Hepatocyte (in vitro differentiated cells): ENCODE measurements around the gene CTBP2. TPM values are rescaled to one million over a fixed set of nuclear protein-coding genes. Genes with fewer than 3 reads are reported as not detected.

Source experiments
- DNase-seq: peaks from one replicate; pipeline ENCODE4 v3.0.0-alpha.2; 2016; ENCODE audit warnings: low spot score
- H2AFZ ChIP-seq: fragments of 200-600 bp; sonication (generic); 2 replicates; pipeline ENCODE4 v1.6.0; 2016; ENCODE audit warnings: antibody characterized with exemption, mild to moderate bottlenecking
- H3K27ac ChIP-seq: fragments of 200-600 bp; sonication (generic); 2 replicates; pipeline ENCODE4 v1.5.1; 2016; ENCODE audit warnings: mild to moderate bottlenecking
- H3K27me3 ChIP-seq: fragments of 200-600 bp; sonication (generic); 2 replicates; pipeline ENCODE4 v1.6.1; 2016
- H3K36me3 ChIP-seq: fragments of 200-600 bp; sonication (generic); replicated peaks from 2 replicates; pipeline ENCODE4 v1.5.1; 2016; ENCODE audit warnings: low read depth; ENCODE audit not compliant: insufficient read depth
- H3K4me1 ChIP-seq: fragments of 200-600 bp; sonication (generic); 2 replicates; pipeline ENCODE4 v1.5.1; 2016; ENCODE audit warnings: mild to moderate bottlenecking, moderate library complexity; ENCODE audit not compliant: insufficient read depth
- H3K4me2 ChIP-seq: fragments of 200-600 bp; sonication (generic); 2 replicates; pipeline ENCODE4 v1.6.0; 2016
- H3K4me3 ChIP-seq: fragments of 200-600 bp; sonication (generic); 2 replicates; pipeline ENCODE4 v1.5.1; 2016; ENCODE audit warnings: mild to moderate bottlenecking
- H3K79me2 ChIP-seq: fragments of 200-600 bp; sonication (generic); 2 replicates; pipeline ENCODE4 v1.6.0; 2017; ENCODE audit warnings: mild to moderate bottlenecking
- H3K9me2 ChIP-seq: fragments of 200-600 bp; sonication (generic); replicated peaks from 2 replicates; pipeline ENCODE4 v1.6.0; 2017; ENCODE audit warnings: mild to moderate bottlenecking; ENCODE audit not compliant: insufficient read depth
- H3K9me3 ChIP-seq: fragments of 200-600 bp; sonication (generic); 2 replicates; pipeline ENCODE4 v1.5.1; 2016; ENCODE audit warnings: low read depth, mild to moderate bottlenecking
- H4K20me1 ChIP-seq: fragments of 200-600 bp; sonication (generic); 2 replicates; pipeline ENCODE4 v1.6.0; 2016; ENCODE audit warnings: mild to moderate bottlenecking; ENCODE audit not compliant: insufficient read depth, poor library complexity, severe bottlenecking
- CTCF ChIP-seq: fragments of 200-600 bp; sonication (generic); IDR thresholded peaks from 2 replicates; pipeline ENCODE4 v1.5.1; 2016; ENCODE audit warnings: antibody characterized with exemption, mild to moderate bottlenecking; ENCODE audit not compliant: poor library complexity
- EZH2 ChIP-seq: fragments of 200-600 bp; sonication (generic); IDR thresholded peaks from 2 replicates; pipeline ENCODE4 v1.6.1; 2016; ENCODE audit warnings: antibody characterized with exemption, mild to moderate bottlenecking, borderline replicate concordance
- EZH2phosphoT487 ChIP-seq: fragments of 200-600 bp; sonication (generic); IDR thresholded peaks from one replicate; pipeline ENCODE4 v1.6.1; 2018; ENCODE audit warnings: antibody characterized with exemption, mild to moderate bottlenecking, low read depth, moderate library complexity; ENCODE audit not compliant: unreplicated experiment, severe bottlenecking
- WGBS: methylation state at CpG from one replicate; pipeline ENCODE4 v1.1.6; 2016; ENCODE audit warnings: low lambda C conversion rate; ENCODE audit errors: missing lambda C conversion rate; 5-methylcytosine and 5-hydroxymethylcytosine counted together
- polyA plus RNA-seq: library from polyadenylated mRNA; unstranded; fragments of >200 nt; fragmentation: Nextera tagmentation; extraction: Ambion mirVana; gene quantifications from 2 replicates; pipeline ENCODE4 v1.2.1, GENCODE V29; 2016
- total RNA-seq: library from RNA; depleted of rRNA; stranded (reverse); fragments of >200 nt; gene quantifications from 2 replicates; pipeline ENCODE4 v1.2.3, GENCODE V29; 2014

CTBP2 gene
- total and polyA plus RNA-seq, 2 experiments from 2014 or later = 61.3 to 81.0 TPM

GRCh38 chr10:124943301-124944092 is 216.9 kb downstream of the CTBP2 start:
- H3K27ac ChIP-seq = peak overlapping the region; percentile 12
- no peak for DNase-seq
- 84% methylated on average over 9 of the region's 9 CpGs for WGBS
- peaks cover 88% of the 10 kb centered on the region for H4K20me1 ChIP-seq
- H3K4me3 ChIP-seq = no peak overlapping the region
- H2AFZ ChIP-seq = no peak overlapping the region
- no peaks in the 10 kb centered on the region for H3K9me2 ChIP-seq
- H3K9me3 ChIP-seq = no peaks in the 10 kb centered on the region
- H3K4me2 ChIP-seq = no peak overlapping the region
- H3K4me1 ChIP-seq = peaks cover 9% of the 10 kb centered on the region
- H3K79me2 ChIP-seq = peaks cover 99% of the 10 kb centered on the region
- no peak for TF ChIP-seq EZH2phosphoT487
- no peak for TF ChIP-seq CTCF
- TF ChIP-seq EZH2 = no peak
- no peaks in the 10 kb centered on the region for H3K27me3 ChIP-seq
- H3K36me3 ChIP-seq = no peaks in the 10 kb centered on the region

- 87% methylated on average over 11 of the region's 11 CpGs for WGBS
- H3K36me3 ChIP-seq = no peaks in the 10 kb centered on the region
- H3K9me3 ChIP-seq = no peaks in the 10 kb centered on the region
- no peak for DNase-seq
- peak overlapping the region; percentile 8 for H3K27ac ChIP-seq
- H3K4me3 ChIP-seq = no peak overlapping the region
- H2AFZ ChIP-seq = no peak overlapping the region
- H3K9me2 ChIP-seq = no peaks in the 10 kb centered on the region
- no peaks in the 10 kb centered on the region for H3K27me3 ChIP-seq
- peaks cover 9% of the 10 kb centered on the region for H3K4me1 ChIP-seq
- H4K20me1 ChIP-seq = peaks cover 91% of the 10 kb centered on the region
- TF ChIP-seq EZH2phosphoT487 (no peak), EZH2 (no peak)
- H3K79me2 ChIP-seq = peaks cover 99% of the 10 kb centered on the region
- H3K4me2 ChIP-seq = no peak overlapping the region
Observed at GRCh38 chr10:124942317-124943169, 217.8 kb downstream of the CTBP2 start.

- H2AFZ ChIP-seq = no peak within 1 kb of the TSS
- 87% methylated on average over 4 of the region's 4 CpGs for WGBS
- H3K9me2 ChIP-seq = no peaks in the 10 kb centered on the region
- peaks cover 9% of the 10 kb centered on the region for H3K4me1 ChIP-seq
- H3K27me3 ChIP-seq = no peaks in the 10 kb centered on the region
- H3K79me2 ChIP-seq = peaks cover 99% of the 10 kb centered on the region
- DNase-seq = no peak
- H4K20me1 ChIP-seq = peaks cover 90% of the 10 kb centered on the region
- H3K36me3 ChIP-seq = no peaks in the 10 kb centered on the region
- no peaks in the 10 kb centered on the region for H3K9me3 ChIP-seq
- no peak within 1 kb of the TSS for H3K4me3 ChIP-seq
- TF ChIP-seq CTCF (no peak), EZH2phosphoT487 (no peak), EZH2 (no peak)
- peak within 1 kb of the TSS; percentile 8 for H3K27ac ChIP-seq
- H3K4me2 ChIP-seq = no peak within 1 kb of the TSS
Observed at GRCh38 chr10:124941823-124942222, 218.5 kb downstream of the CTBP2 start, which contains the start of gene ZRANB1. ZRANB1 (plus strand) TSS chr10:124942123; CDS start chr10:124942494, 371 bp downstream.

- H3K9me2 ChIP-seq = no peaks in the 10 kb centered on the region
- no peaks in the 10 kb centered on the region for H3K36me3 ChIP-seq
- no peak for DNase-seq
- no peaks in the 10 kb centered on the region for H3K9me3 ChIP-seq
- no peak for TF ChIP-seq EZH2phosphoT487
- WGBS = 87% methylated on average over 1 of the region's 1 CpG
- H3K4me2 ChIP-seq = no peak overlapping the region
- no peak overlapping the region for H2AFZ ChIP-seq
- H3K79me2 ChIP-seq = peaks cover 99% of the 10 kb centered on the region
- no peak overlapping the region for H3K27ac ChIP-seq
- H3K27me3 ChIP-seq = no peaks in the 10 kb centered on the region
- H3K4me3 ChIP-seq = no peak overlapping the region
- H3K4me1 ChIP-seq = peaks cover 5% of the 10 kb centered on the region
- H4K20me1 ChIP-seq = peaks cover 93% of the 10 kb centered on the region
Observed at GRCh38 chr10:124939290-124939689, 221.1 kb downstream of the CTBP2 start.
